HG02943 (cell line): ENCODE results near the gene USP32.
"Not testable (repeated sequence)": the region's sequence is repeated elsewhere in the genome, so short reads cannot be mapped to it uniquely, and the experiment has no call there.

ENCODE experiments used
- ATAC-seq: cut with Tn5 transposase; IDR thresholded peaks from one replicate; pipeline ENCODE4 v1.9.1; 2021; ENCODE audit warnings: mild to moderate bottlenecking, low read depth, moderate library complexity; ENCODE audit not compliant: unreplicated experiment

USP32 gene

GRCh38 chr17:60345233-60345632 is 46.7 kb downstream of the USP32 start:
- ATAC-seq = no peak

GRCh38 chr17:60342492-60342891 is 49.4 kb downstream of the USP32 start:
- ATAC-seq = not testable (repeated sequence)

- ATAC-seq = no peak
Measured at GRCh38 chr17:60335289-60335688, 56.6 kb downstream of the USP32 start.

- ATAC-seq = no peak
Measured at GRCh38 chr17:60333628-60334031, 58.3 kb downstream of the USP32 start.

- not testable (repeated sequence) for ATAC-seq
Measured at GRCh38 chr17:60333072-60333471, 58.9 kb downstream of the USP32 start.

- no peak for ATAC-seq
Measured at GRCh38 chr17:60332574-60332973, 59.4 kb downstream of the USP32 start.

- no peak for ATAC-seq
Measured at GRCh38 chr17:60330731-60331130, 61.2 kb downstream of the USP32 start.

- no peak for ATAC-seq
Measured at GRCh38 chr17:60328679-60329078, 63.3 kb downstream of the USP32 start.

- no peak for ATAC-seq
Measured at GRCh38 chr17:60327901-60328273, 64.0 kb downstream of the USP32 start.

GRCh38 chr17:60327134-60327900 is 64.6 kb downstream of the USP32 start:
- ATAC-seq = no peak

- no peak for ATAC-seq
Measured at GRCh38 chr17:60326702-60327101, 65.2 kb downstream of the USP32 start.

- no peak for ATAC-seq
Measured at GRCh38 chr17:60325730-60326524, 66.0 kb downstream of the USP32 start.

GRCh38 chr17:60323754-60324153 is 68.2 kb downstream of the USP32 start:
- no peak for ATAC-seq

GRCh38 chr17:60322056-60322387 is 69.9 kb downstream of the USP32 start:
- no peak for ATAC-seq

GRCh38 chr17:60321336-60322055 is 70.4 kb downstream of the USP32 start:
- no peak for ATAC-seq

- no peak for ATAC-seq
Measured at GRCh38 chr17:60318830-60319229, 73.1 kb downstream of the USP32 start.

GRCh38 chr17:60318326-60318725 is 73.6 kb downstream of the USP32 start:
- no peak for ATAC-seq

GRCh38 chr17:60315650-60316049 is 76.3 kb downstream of the USP32 start:
- no peak for ATAC-seq

- not testable (repeated sequence) for ATAC-seq
Measured at GRCh38 chr17:60314900-60315299, 77.0 kb downstream of the USP32 start.

- ATAC-seq = no peak
Measured at GRCh38 chr17:60314423-60314822, 77.5 kb downstream of the USP32 start.

GRCh38 chr17:60311936-60312335 is 80.0 kb downstream of the USP32 start:
- ATAC-seq = no peak
